Large intestine (tissue), 3 donors: ENCODE measurements around the gene PPARGC1A. TPM values are rescaled to one million over a fixed set of nuclear protein-coding genes. Genes with fewer than 3 reads are reported as not detected.

Experiments
- DNase-seq, 2 donors: peaks; one replicate each; pipeline versions ENCODE4 v3.0.0 to v3.0.0-alpha.2; 2013
- H3K27ac ChIP-seq: one replicate; pipeline ENCODE4 v1.5.1; 2013; ENCODE audit warnings: low read length
- H3K27me3 ChIP-seq: 2 replicates; pipeline ENCODE4 v1.6.1; 2013; ENCODE audit warnings: low read length; ENCODE audit not compliant: control insufficient read depth, insufficient read depth
- H3K36me3 ChIP-seq: 2 replicates; pipeline ENCODE4 v1.6.1; 2013; ENCODE audit warnings: low read length; ENCODE audit not compliant: control insufficient read depth, insufficient read depth
- H3K4me1 ChIP-seq: one replicate; pipeline ENCODE4 v1.6.1; 2013; ENCODE audit warnings: low read length; ENCODE audit not compliant: control insufficient read depth, insufficient read depth
- H3K4me3 ChIP-seq: one replicate; pipeline ENCODE4 v1.5.1; 2013; ENCODE audit warnings: low read length
- H3K9me3 ChIP-seq: one replicate; pipeline ENCODE4 v1.6.1; 2013; ENCODE audit warnings: mild to moderate bottlenecking, low read depth, low read length, moderate library complexity; ENCODE audit not compliant: control insufficient read depth
- WGBS: methylation state at CpG from one replicate; pipeline ENCODE4 v1.1.5; 2013; ENCODE audit warnings: low lambda C conversion rate; ENCODE audit not compliant: insufficient coverage; 5-methylcytosine and 5-hydroxymethylcytosine counted together
- polyA plus RNA-seq: library from polyadenylated mRNA; unstranded; fragments of 120-200 nt; gene quantifications from one replicate; pipeline ENCODE4 v1.2.1, GENCODE V29; 2013

The PPARGC1A gene
- polyA plus RNA-seq, 1 donor, result 3.2 TPM

- H3K9me3 ChIP-seq, result no peaks in the 10 kb centered on the region
- H3K27me3 ChIP-seq, result no peaks in the 10 kb centered on the region
- no peak for DNase-seq
- no CpG with 5 or more reads among the region's 2 CpGs for WGBS
- H3K4me1 ChIP-seq, result peaks cover 11% of the 10 kb centered on the region
- H3K4me3 ChIP-seq, result no peak overlapping the region
- H3K27ac ChIP-seq, result no peak overlapping the region
- no peaks in the 10 kb centered on the region for H3K36me3 ChIP-seq
Observed at GRCh38 chr4:23894021-23894420, 4.2 kb upstream of the PPARGC1A start.

DNA sequence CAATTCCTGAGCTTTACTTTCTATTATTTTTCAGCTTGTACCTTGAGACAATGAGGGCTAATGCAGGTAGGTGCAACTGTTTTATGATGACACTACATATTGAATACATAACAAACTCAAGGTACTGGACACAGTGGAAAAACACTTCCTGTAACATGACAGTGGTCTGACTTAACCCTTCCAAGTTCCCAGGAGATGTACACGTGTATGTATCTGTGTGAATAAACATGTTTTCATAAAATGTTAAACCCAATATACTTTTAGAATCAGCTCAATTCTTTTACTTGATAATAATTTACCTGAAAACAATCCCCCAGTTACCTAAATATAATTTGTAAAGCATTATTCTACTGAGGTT lies 1.2 kb upstream of the PPARGC1A start:
- peak overlapping the region; percentile 47 for H3K4me3 ChIP-seq
- peaks cover 17% of the 10 kb centered on the region for H3K4me1 ChIP-seq
- no peaks in the 10 kb centered on the region for H3K36me3 ChIP-seq
- WGBS, result 60% methylated on average over 1 of the region's 1 CpG
- no peaks in the 10 kb centered on the region for H3K27me3 ChIP-seq
- H3K27ac ChIP-seq, result no peak overlapping the region
- no peak for DNase-seq
- no peaks in the 10 kb centered on the region for H3K9me3 ChIP-seq

GRCh38 chr4:23890369-23891063 lies 669 bp upstream of the PPARGC1A start:
- H3K4me1 ChIP-seq, result peaks cover 17% of the 10 kb centered on the region
- H3K4me3 ChIP-seq, result peak overlapping the region; percentile 47
- H3K27me3 ChIP-seq, result no peaks in the 10 kb centered on the region
- 40% methylated on average over 2 of the region's 9 CpGs for WGBS
- no peaks in the 10 kb centered on the region for H3K36me3 ChIP-seq
- peak in 1 of 2 donors; percentile 18 for DNase-seq
- H3K9me3 ChIP-seq, result no peaks in the 10 kb centered on the region
- peak overlapping the region; percentile 77 for H3K27ac ChIP-seq

DNA sequence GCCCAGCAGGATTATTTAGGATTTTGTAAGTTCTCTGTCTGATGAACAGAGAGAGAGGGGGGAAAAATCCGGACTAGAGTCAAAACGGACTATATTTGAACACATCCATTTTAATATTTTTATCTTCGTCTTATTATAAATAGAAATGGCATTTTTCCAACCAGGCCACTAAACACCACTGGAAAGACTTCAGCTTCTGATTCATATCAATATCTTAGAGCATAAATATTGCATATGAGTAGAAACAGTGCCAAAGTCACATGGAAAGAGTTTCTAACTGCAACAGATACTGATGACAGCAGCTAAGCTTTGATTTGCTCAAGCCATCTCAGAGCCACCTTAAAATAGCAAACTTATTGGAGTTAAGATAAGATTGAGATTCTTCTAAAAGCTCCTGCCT lies 456 bp downstream of the PPARGC1A start:
- peak overlapping the region; percentile 47 for H3K4me3 ChIP-seq
- no peaks in the 10 kb centered on the region for H3K36me3 ChIP-seq
- WGBS, result no CpG with 5 or more reads among the region's 3 CpGs
- no peaks in the 10 kb centered on the region for H3K27me3 ChIP-seq
- DNase-seq, result no peak
- peaks cover 17% of the 10 kb centered on the region for H3K4me1 ChIP-seq
- peak overlapping the region; percentile 77 for H3K27ac ChIP-seq
- no peaks in the 10 kb centered on the region for H3K9me3 ChIP-seq

- Histone ChIP-seq H3K36me3 (no peaks in the 10 kb centered on the region), H3K4me3 (peak overlapping the region; percentile 47), H3K27me3 (no peaks in the 10 kb centered on the region), H3K4me1 (peaks cover 17% of the 10 kb centered on the region), H3K27ac (peak overlapping the region; percentile 27), H3K9me3 (no peaks in the 10 kb centered on the region)
- DNase-seq, result peak in 1 of 2 donors; percentile 67
- 0% methylated on average over 3 of the region's 25 CpGs for WGBS
Observed at GRCh38 chr4:23888421-23889319, 1.2 kb downstream of the PPARGC1A start.

DNA sequence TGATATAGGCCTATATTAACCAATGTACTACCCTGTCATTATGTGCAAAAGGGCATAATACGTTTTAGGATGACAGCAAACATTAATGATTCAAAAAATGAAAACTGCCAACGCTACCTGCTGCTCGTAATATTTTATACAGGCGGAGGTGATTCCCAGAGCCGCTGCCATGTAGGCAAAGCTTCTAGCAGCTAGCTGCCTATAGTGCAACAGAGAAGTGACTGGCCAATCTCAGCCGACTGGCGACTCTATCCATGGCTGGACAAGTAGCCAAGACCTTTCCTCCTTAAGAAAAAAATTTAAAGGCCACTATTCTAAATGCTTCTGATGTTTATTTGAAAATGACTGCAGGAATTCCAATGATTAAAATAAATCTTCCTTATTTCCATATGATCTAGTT lies 1.9 kb downstream of the PPARGC1A start:
- no peaks in the 10 kb centered on the region for H3K36me3 ChIP-seq
- no CpG with 5 or more reads among the region's 7 CpGs for WGBS
- DNase-seq, result no peak
- H3K4me1 ChIP-seq, result peaks cover 17% of the 10 kb centered on the region
- no peaks in the 10 kb centered on the region for H3K27me3 ChIP-seq
- H3K9me3 ChIP-seq, result no peaks in the 10 kb centered on the region
- peak overlapping the region; percentile 47 for H3K4me3 ChIP-seq
- H3K27ac ChIP-seq, result peak overlapping the region; percentile 27

GRCh38 chr4:23887173-23887572 lies 2.7 kb downstream of the PPARGC1A start:
- Histone ChIP-seq H3K4me1 (peaks cover 17% of the 10 kb centered on the region), H3K9me3 (no peaks in the 10 kb centered on the region), H3K27me3 (no peaks in the 10 kb centered on the region), H3K4me3 (no peak overlapping the region), H3K36me3 (no peaks in the 10 kb centered on the region), H3K27ac (no peak overlapping the region)
- no peak for DNase-seq
- WGBS, result 100% methylated on average over 3 of the region's 3 CpGs

GRCh38 chr4:23885943-23886590 lies 3.8 kb downstream of the PPARGC1A start:
- no peak overlapping the region for H3K4me3 ChIP-seq
- no peaks in the 10 kb centered on the region for H3K36me3 ChIP-seq
- no peak for DNase-seq
- WGBS, result 100% methylated on average over 1 of the region's 6 CpGs
- H3K4me1 ChIP-seq, result peaks cover 22% of the 10 kb centered on the region
- H3K27ac ChIP-seq, result no peak overlapping the region
- no peaks in the 10 kb centered on the region for H3K9me3 ChIP-seq
- no peaks in the 10 kb centered on the region for H3K27me3 ChIP-seq

DNA sequence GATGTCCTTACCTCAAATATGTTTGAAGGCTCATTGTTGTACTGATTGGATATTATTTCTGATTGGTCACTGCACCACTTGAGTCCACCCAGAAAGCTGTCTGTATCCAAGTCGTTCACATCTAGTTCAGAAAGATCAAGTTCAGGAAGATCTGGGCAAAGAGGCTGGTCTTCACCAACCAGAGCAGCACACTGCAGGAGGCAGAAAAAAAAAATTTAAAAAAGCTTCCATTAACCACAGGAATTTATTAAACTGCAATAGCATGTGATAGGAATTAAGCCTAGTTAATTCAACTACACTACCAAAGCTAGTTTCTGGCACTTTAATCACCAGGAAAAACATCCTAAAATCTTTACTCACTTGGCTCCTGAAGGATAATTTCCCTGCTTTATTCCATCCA lies 5.1 kb downstream of the PPARGC1A start:
- Histone ChIP-seq H3K9me3 (no peaks in the 10 kb centered on the region), H3K4me3 (no peak overlapping the region), H3K4me1 (peaks cover 15% of the 10 kb centered on the region), H3K36me3 (no peaks in the 10 kb centered on the region), H3K27ac (no peak overlapping the region), H3K27me3 (no peaks in the 10 kb centered on the region)
- no CpG with 5 or more reads among the region's 1 CpG for whole genome bisulfite sequencing
- no peak for DNase-seq

DNA sequence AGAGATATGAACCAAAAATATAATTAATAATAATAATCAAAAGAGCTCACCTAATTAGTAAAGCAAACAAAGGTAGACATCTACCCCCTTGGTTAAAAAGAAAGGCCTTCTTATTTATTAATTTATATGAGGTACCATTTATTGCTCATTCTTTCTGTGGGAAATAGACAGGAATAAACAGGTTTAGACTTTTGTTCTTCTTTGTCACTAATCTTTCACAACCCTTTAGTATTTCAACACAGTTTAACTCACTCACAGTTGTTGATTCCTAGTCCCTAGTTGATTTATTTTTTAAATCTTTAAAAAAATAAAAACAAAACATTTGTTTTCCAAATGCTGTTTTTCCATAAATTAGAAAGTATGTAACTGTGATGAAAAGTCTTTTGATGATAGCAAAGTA lies 5.6 kb downstream of the PPARGC1A start:
- peaks cover 11% of the 10 kb centered on the region for H3K4me1 ChIP-seq
- no peak overlapping the region for H3K4me3 ChIP-seq
- H3K9me3 ChIP-seq, result no peaks in the 10 kb centered on the region
- H3K27me3 ChIP-seq, result no peaks in the 10 kb centered on the region
- H3K36me3 ChIP-seq, result no peaks in the 10 kb centered on the region
- no peak overlapping the region for H3K27ac ChIP-seq
- DNase-seq, result no peak
